Activated CD8-positive, alpha-beta memory T cell treated with anti-CD3 and anti-CD28 coated beads for 48 hours (primary cell): ENCODE results near the gene CAMK1.

Source experiments
- DNase-seq, 3 experiments: peaks; one replicate each; pipeline ENCODE4 v3.0.0-alpha.2; 2020; ENCODE audit warnings: low read depth in 2 of 3, low spot score in 2 of 3

CAMK1 gene

GRCh38 chr3:9793161-9793781, 23.5 kb upstream of the CAMK1 start:
- DNase-seq, result no peak

GRCh38 chr3:9792405-9793160, 22.8 kb upstream of the CAMK1 start, which contains the start of the genes ARPC4 and TADA3:
ARPC4 (plus strand) TSS chr3:9793082; CDS start chr3:9793122, 40 bp downstream.
TADA3 (minus strand) TSS chr3:9792473; CDS start chr3:9791466, 1,007 bp downstream.
- peak; percentile 81 for DNase-seq

GRCh38 chr3:9791790-9792404, 22.1 kb upstream of the CAMK1 start:
- DNase-seq, result no peak

GRCh38 chr3:9791127-9791526, 21.4 kb upstream of the CAMK1 start:
- no peak for DNase-seq

DNA sequence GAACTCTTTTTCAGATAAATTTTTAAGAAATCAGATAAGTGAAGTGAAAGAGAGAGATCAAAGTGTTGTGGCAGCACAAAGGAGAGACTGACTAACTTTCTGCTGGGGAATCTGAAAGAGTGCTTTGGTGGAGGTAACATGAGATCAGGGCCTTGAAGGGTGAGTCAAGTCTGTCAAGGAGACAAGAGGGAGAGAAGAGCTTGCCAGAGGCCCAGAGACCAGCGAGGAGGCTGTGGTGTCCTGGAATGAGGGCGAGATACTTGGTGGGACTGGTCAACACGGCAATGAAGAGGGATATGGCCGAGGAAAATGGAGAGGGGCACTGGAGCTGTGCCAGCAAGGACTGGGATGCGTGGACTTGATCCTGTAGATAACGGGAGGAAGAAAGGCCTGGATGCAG, 18.0 kb upstream of the CAMK1 start:
- no peak for DNase-seq

- DNase-seq, result no peak
Observed at GRCh38 chr3:9786825-9787669, 17.3 kb upstream of the CAMK1 start.

DNA sequence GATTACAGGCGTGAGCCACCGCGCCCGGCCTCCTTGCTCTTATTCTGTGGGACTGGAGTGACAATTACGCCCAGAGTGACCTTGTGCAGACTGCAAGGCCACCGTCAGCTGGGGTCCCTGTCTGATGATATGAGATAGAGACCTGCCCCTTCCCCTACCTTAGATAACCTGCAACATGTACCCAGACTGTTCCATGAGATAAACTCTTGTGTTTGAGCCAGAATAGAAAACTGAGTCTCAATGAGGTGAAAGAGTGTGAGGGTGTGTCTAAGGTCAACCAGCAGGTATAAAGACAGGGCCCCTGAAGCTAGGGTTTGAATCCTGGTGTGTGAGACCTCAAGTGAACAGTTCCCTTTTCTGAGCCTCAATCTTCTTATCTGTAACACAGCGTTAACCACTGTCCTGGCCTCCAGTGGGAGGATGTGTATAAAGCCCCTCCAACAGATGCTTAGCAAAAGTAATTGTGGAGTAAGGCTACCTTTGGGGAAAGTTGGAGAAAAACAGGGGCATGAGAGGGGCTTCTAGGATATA, 16.5 kb upstream of the CAMK1 start:
- no peak for DNase-seq

DNA sequence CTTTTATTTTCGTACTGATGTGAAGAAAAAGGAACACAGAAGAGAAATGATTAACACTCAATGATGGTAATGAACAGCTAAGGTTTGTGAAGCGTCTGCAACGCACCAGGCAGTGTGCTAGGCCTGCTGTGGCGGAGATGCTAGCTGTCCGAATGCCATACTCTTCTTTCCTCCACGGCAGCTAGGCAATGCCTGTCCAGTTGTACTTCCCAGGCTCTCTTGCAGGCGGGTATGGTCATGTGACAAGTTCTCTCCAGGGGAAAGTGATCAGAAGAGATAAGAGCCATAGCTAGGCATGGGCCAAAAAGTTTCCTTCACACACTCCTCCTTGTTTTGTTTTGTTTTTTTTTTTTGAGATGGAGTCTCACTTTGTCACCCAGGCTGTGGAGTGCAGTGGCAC, 15.9 kb upstream of the CAMK1 start:
- DNase-seq, result no peak

- no peak for DNase-seq
Observed at GRCh38 chr3:9784965-9785364, 15.2 kb upstream of the CAMK1 start.

DNA sequence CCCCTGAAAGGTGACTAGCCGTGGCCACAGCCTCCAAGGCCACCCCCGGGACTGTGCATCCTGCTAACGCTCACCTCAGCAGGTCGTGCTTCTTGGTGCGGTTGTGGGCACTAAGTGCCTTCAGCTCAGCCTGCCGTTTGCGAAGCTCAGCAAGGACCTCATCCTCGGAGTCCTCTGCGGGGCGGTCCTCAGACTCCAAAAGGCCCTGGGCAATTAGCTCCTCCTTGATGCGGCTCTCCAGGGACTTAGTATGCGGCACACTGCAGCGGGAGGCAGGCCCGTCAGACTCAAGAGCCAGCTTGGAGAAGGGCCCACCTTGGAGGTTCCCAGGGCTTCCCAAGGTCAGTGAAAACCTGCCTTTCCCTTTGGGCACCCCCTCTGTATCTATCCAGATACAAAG, 14.2 kb upstream of the CAMK1 start:
- DNase-seq, result no peak

DNA sequence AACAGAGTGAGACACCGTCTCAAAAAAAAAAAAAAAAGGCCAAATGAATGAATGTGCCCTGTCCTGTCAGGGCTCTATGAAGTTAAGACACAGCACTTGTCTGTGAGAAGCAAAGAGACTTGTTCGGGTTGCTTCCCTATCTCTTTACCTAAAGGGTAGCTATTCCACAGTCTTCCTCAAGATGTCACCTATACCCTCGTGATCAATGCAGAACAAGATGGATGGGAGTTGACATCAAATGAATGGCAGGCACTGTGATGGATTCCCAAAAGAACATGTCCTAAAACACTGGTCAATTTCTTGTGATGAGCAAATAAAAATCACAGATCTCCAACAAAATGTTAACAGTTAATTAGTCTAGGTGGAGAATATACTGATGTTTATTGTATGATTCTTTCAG, 13.0 kb upstream of the CAMK1 start:
- no peak for DNase-seq

DNA sequence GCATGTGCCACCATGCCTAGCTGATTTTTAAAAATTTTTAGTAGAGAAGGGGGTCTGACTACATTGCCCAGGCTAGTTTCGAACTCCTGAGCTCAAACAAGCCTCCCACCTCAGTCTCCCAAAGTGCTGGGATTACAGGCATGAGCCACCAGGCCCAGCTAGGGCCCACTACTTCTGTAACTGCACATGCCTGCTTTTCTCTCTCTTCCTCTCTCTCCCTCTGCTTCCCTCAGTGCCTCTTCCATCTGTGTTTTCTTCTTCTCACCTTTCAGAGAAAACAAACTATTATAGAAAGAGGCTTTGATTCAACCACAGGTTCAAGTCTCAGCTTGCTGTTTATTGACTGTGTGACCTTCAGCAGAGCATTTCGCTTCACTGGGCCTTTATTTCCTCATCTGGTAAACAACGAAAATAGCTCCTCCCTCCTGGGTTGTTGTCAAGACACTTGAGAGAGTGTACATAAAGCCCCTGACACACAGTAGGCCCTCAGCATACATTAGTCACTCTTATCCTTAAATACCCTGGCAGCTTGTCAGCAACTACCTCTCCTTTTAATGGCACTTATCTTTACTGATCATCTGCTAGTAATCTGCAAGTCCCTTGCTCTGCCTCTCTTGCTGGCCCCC, 12.3 kb upstream of the CAMK1 start:
- no peak for DNase-seq

- no peak for DNase-seq
Observed at GRCh38 chr3:9781551-9781950, 11.8 kb upstream of the CAMK1 start.

DNA sequence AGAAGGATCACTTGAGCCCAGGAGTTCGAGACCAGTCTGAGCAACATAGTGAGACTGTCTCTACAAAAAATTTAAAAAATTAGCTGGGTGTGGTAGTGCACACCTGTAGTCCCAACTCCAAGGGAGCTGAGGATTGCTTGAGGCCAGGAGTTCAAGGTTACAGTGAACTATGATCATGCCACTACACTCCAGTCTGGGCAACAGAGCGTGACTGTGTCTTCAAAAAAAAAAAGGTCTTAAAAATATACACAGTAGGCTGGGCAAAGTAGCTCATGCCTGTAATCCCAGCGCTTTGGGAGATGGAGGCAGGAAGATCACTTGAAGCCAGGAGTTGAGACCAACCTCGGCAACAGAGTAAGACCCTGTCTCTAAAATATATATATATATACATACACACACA, 11.2 kb upstream of the CAMK1 start:
- DNase-seq, result no peak

DNA sequence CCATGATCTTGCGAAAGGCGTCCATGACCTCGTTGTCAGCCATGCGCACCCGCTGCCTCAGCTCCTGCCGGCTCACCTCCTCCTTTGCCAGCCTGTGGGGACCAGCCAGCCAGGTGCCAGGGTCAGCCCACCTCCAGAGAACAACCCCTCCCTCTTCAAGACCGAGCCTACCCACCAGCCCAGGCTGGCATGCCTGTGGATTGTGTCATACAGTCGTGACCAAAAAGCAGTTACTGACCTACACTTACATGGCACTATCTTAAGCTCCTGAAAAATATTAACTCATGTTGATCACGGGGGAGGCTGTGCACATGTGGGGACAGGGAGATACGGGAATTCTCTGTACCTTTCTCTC, 10.7 kb upstream of the CAMK1 start:
- no peak for DNase-seq

GRCh38 chr3:9779721-9780457, 10.1 kb upstream of the CAMK1 start:
- DNase-seq, result peak in 1 of 3 experiments; percentile 51

- no peak for DNase-seq
Observed at GRCh38 chr3:9779075-9779593, 9.4 kb upstream of the CAMK1 start.

- no peak for DNase-seq
Observed at GRCh38 chr3:9778143-9779074, 8.7 kb upstream of the CAMK1 start.

GRCh38 chr3:9777694-9778021, 7.9 kb upstream of the CAMK1 start:
- DNase-seq, result peak in 1 of 3 experiments; percentile 16
